ENCODE measurements around the gene RFX6. TPM values are rescaled to one million over a fixed set of nuclear protein-coding genes. Genes with fewer than 3 reads are reported as not detected.
"Not testable (repeated sequence)": the region's sequence is repeated elsewhere in the genome, so short reads cannot be mapped to it uniquely, and the experiment has no call there.

Gene RFX6, protein sequence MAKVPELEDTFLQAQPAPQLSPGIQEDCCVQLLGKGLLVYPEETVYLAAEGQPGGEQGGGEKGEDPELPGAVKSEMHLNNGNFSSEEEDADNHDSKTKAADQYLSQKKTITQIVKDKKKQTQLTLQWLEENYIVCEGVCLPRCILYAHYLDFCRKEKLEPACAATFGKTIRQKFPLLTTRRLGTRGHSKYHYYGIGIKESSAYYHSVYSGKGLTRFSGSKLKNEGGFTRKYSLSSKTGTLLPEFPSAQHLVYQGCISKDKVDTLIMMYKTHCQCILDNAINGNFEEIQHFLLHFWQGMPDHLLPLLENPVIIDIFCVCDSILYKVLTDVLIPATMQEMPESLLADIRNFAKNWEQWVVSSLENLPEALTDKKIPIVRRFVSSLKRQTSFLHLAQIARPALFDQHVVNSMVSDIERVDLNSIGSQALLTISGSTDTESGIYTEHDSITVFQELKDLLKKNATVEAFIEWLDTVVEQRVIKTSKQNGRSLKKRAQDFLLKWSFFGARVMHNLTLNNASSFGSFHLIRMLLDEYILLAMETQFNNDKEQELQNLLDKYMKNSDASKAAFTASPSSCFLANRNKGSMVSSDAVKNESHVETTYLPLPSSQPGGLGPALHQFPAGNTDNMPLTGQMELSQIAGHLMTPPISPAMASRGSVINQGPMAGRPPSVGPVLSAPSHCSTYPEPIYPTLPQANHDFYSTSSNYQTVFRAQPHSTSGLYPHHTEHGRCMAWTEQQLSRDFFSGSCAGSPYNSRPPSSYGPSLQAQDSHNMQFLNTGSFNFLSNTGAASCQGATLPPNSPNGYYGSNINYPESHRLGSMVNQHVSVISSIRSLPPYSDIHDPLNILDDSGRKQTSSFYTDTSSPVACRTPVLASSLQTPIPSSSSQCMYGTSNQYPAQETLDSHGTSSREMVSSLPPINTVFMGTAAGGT
- not detected for total RNA-seq

GRCh38 chr6:116876635-116877611 is at the start of gene RFX6:
RFX6 (plus strand) TSS chr6:116877242; CDS start chr6:116877276, 34 bp downstream.
- Mint-ChIP-seq H3K4me3 (peak within 1 kb of the TSS; percentile 17), H3K27me3 (peaks cover 23% of the 10 kb centered on the region), H3K27ac (no peak within 1 kb of the TSS), H3K36me3 (ENCODE audit: low read depth) (no peaks in the 10 kb centered on the region), H3K9me3 (peaks cover 3% of the 10 kb centered on the region), H3K4me1 (ENCODE audit: low read depth) (peaks cover 5% of the 10 kb centered on the region)
- CTCF ChIA-PET, result no interaction called here
- ATAC-seq (no peak), DNase-seq (no peak)
- TF ChIP-seq, protein P1, sequence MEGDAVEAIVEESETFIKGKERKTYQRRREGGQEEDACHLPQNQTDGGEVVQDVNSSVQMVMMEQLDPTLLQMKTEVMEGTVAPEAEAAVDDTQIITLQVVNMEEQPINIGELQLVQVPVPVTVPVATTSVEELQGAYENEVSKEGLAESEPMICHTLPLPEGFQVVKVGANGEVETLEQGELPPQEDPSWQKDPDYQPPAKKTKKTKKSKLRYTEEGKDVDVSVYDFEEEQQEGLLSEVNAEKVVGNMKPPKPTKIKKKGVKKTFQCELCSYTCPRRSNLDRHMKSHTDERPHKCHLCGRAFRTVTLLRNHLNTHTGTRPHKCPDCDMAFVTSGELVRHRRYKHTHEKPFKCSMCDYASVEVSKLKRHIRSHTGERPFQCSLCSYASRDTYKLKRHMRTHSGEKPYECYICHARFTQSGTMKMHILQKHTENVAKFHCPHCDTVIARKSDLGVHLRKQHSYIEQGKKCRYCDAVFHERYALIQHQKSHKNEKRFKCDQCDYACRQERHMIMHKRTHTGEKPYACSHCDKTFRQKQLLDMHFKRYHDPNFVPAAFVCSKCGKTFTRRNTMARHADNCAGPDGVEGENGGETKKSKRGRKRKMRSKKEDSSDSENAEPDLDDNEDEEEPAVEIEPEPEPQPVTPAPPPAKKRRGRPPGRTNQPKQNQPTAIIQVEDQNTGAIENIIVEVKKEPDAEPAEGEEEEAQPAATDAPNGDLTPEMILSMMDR (IDR thresholded peaks at IDR 0.05), result no peak
- intact Hi-C loops (cut with micrococcal nuclease), result no loop called here
- POLR2A ChIA-PET, result no interaction called here

- DNase-seq (no peak), ATAC-seq (no peak)
- peaks cover 5% of the 10 kb centered on the region for H3K9me3 Mint-ChIP-seq
- no peaks in the 10 kb centered on the region for H3K27me3 Mint-ChIP-seq
- intact Hi-C loops (cut with micrococcal nuclease), result no loop called here
- H3K27ac Mint-ChIP-seq, result no peak overlapping the region
- TF ChIP-seq, protein P1 (IDR thresholded peaks at IDR 0.05), result no peak
- CTCF ChIA-PET, result no interaction called here
- H3K36me3 Mint-ChIP-seq (ENCODE audit: low read depth), result no peaks in the 10 kb centered on the region
- POLR2A ChIA-PET, result interaction anchor here (0.6 kb wide), 1 partner anchor 541 kb away, joined by 3 read pairs; no protein-coding TSS in a partner anchor
- no peaks in the 10 kb centered on the region for H3K4me1 Mint-ChIP-seq (ENCODE audit: low read depth)
- H3K4me3 Mint-ChIP-seq, result no peak overlapping the region
Measured at GRCh38 chr6:116827561-116828240, 49.3 kb upstream of the RFX6 start.

GRCh38 chr6:116828983-116829382 is 48.1 kb upstream of the RFX6 start, which contains the start of gene GPRC6A:
GPRC6A (minus strand) TSS chr6:116829083; CDS start chr6:116829013, 70 bp downstream.
- ATAC-seq (no peak), DNase-seq (no peak)
- CTCF ChIA-PET, result no interaction called here
- Mint-ChIP-seq H3K27ac (no peak within 1 kb of the TSS), H3K9me3 (no peaks in the 10 kb centered on the region), H3K27me3 (no peaks in the 10 kb centered on the region), H3K4me3 (no peak within 1 kb of the TSS), H3K36me3 (ENCODE audit: low read depth) (no peaks in the 10 kb centered on the region), H3K4me1 (ENCODE audit: low read depth) (no peaks in the 10 kb centered on the region)
- TF ChIP-seq, protein P1 (IDR thresholded peaks at IDR 0.05), result no peak
- intact Hi-C loops (cut with micrococcal nuclease), result no loop called here
- POLR2A ChIA-PET, result no interaction called here

GRCh38 chr6:116834526-116834925 is 42.5 kb upstream of the RFX6 start:
- H3K27me3 Mint-ChIP-seq; CTCF ChIA-PET; H3K4me1 Mint-ChIP-seq (ENCODE audit: low read depth); H3K9me3 Mint-ChIP-seq; H3K27ac Mint-ChIP-seq; H3K4me3 Mint-ChIP-seq; H3K36me3 Mint-ChIP-seq (ENCODE audit: low read depth); POLR2A ChIA-PET; ATAC-seq; DNase-seq; intact Hi-C loops (cut with micrococcal nuclease): not testable (repeated sequence)
